Cardiac muscle cell (in vitro differentiated cells and primary cell): Measurements from ENCODE around the gene FAF2. TPM values are rescaled to one million over a fixed set of nuclear protein-coding genes. Genes with fewer than 3 reads are reported as not detected.

Experiments used
- DNase-seq, 2 donors: peaks; one replicate each; pipeline versions ENCODE4 v3.0.0 to v3.0.0-alpha.2; 2010 to 2017; ENCODE audit warnings: low read depth in 1 of 2, low spot score in 1 of 2
- H3K27ac ChIP-seq: fragments of 200-600 bp; sonication (generic); 2 replicates; pipeline ENCODE4 v1.5.1; 2016
- H3K27me3 ChIP-seq: fragments of 200-600 bp; sonication (generic); 2 replicates; pipeline ENCODE4 v1.6.0; 2016; ENCODE audit warnings: control low read depth
- H3K36me3 ChIP-seq: fragments of 200-600 bp; sonication (generic); 2 replicates; pipeline ENCODE4 v1.5.1; 2016; ENCODE audit warnings: control low read depth
- H3K4me1 ChIP-seq: fragments of 200-600 bp; sonication (generic); 2 replicates; pipeline ENCODE4 v1.8.1; 2017; ENCODE audit warnings: low read depth, mild to moderate bottlenecking, mixed run types
- H3K4me3 ChIP-seq: fragments of 200-600 bp; sonication (generic); 2 replicates; pipeline ENCODE4 v1.5.1; 2016; ENCODE audit warnings: mild to moderate bottlenecking
- H3K9me3 ChIP-seq: fragments of 200-600 bp; sonication (generic); 2 replicates; pipeline ENCODE4 v1.5.1; 2017; ENCODE audit warnings: low read depth, mild to moderate bottlenecking, control low read depth
- CTCF ChIP-seq: IDR thresholded peaks from 2 replicates; pipeline ENCODE4 v1.5.1; 2012; ENCODE audit warnings: low read depth, mild to moderate bottlenecking, low read length
- polyA plus RNA-seq: library from polyadenylated mRNA; unstranded; fragments of >200 nt; fragmentation: Nextera tagmentation; extraction: Ambion mirVana; gene quantifications from 2 replicates; pipeline ENCODE4 v1.2.1, GENCODE V29; 2016
- total RNA-seq: library from RNA; depleted of rRNA; stranded (reverse); fragments of >200 nt; gene quantifications from 2 replicates; pipeline ENCODE4 v1.2.3, GENCODE V29; 2016

The FAF2 gene
- total and polyA plus RNA-seq, 2 experiments from 2014 or later = 26.1 to 29.0 TPM

DNA sequence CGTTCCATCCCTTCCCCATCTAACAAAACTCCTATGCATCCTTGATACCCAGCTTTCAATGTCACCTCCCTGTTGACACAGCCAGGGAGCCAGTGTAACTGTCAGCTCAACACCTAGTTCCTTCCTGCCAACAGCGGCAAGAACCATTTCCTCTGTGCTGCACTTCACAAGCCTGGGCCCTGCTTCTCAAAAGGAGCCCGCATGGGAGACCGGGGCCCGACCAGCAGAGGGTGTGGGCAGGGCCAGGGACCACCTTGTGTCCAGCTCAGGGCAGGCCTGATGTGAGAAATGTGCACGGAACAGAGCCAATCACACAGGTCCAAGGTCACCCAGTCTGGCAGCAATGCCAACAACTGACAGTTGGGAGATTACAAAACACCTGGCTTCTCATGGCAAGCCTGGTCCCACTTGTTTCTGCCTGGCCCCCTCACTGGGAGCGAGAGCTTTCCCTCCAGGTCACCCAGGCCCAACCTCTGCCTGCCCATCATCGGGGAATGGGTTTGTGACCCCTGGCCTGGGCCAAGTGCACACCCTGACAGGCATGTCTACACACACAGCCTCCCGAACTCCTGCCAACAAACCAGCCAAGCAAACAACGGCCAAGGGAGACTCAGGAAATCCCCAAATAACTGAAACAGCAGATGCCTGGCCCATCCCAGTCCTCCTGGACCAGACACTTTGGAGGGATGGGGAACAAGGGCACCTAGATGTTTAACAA is 85.9 kb downstream of the FAF2 start:
- TF ChIP-seq CTCF = no peak
- Histone ChIP-seq H3K4me1 (peaks cover 28% of the 10 kb centered on the region), H3K4me3 (no peak overlapping the region)

DNA sequence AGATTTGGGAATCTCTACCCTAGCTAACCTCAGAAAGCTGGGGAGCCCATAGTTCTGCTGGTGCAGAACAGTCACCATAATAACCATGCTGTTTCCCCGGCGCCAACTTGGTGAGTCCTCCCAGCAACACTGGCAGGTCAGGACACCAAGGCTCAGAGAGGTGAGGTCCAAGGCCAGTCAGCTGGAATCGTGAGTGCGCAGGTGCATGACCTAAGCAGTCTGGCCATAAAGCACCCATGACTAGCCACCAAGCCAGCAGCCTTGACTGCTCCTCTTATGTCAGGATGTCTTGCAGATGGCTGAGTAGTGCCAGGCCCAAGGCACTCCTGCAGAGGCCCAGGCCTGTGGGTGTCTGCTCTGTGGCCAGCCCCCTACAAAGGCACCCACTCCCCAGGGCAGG is 86.5 kb downstream of the FAF2 start:
- Histone ChIP-seq H3K27me3 (no peaks in the 10 kb centered on the region), H3K4me3 (no peak overlapping the region), H3K4me1 (peaks cover 28% of the 10 kb centered on the region), H3K36me3 (peaks cover 18% of the 10 kb centered on the region), H3K27ac (peak overlapping the region; percentile 98), H3K9me3 (no peaks in the 10 kb centered on the region)
- TF ChIP-seq CTCF = no peak
- no peak for DNase-seq

More for the DNA sequence above, 85.9 kb downstream of the FAF2 start:
- DNase-seq = peak in 1 of 2 donors; percentile 31
- Histone ChIP-seq H3K27me3 (no peaks in the 10 kb centered on the region), H3K27ac (peak overlapping the region; percentile 98), H3K36me3 (peaks cover 24% of the 10 kb centered on the region), H3K9me3 (no peaks in the 10 kb centered on the region)

DNA sequence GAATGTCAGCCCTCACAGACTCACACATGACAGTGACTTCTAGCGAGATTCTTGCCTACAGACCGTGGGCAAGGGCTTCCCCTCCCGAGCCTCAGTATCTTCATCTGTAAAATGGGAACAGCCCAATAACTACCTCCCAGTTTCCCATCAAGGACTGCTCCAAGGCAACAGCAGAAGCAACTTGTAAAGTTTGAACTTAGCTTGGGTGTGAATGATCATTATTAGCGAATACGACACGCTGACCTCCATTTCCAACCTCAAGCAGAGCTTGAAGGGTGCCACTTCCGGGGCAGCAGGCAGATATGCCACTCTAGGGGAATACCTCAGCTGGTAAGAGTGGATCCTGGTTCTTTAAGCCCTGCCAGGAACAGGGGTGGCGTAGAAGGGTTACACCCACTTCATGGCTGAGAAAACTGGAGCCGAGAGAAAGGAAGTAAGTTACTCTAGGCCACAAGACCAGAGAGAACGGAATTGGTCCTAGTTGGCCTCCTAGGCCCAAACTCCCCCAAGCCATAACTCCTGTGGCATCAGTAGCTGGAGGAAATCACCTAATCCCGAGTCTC is 87.0 kb downstream of the FAF2 start:
- Histone ChIP-seq H3K27ac (peak overlapping the region; percentile 98), H3K27me3 (no peaks in the 10 kb centered on the region), H3K4me1 (peaks cover 28% of the 10 kb centered on the region), H3K9me3 (no peaks in the 10 kb centered on the region), H3K36me3 (peaks cover 16% of the 10 kb centered on the region), H3K4me3 (peak overlapping the region; percentile 86)
- DNase-seq = no peak
- no peak for TF ChIP-seq CTCF

GRCh38 chr5:176535664-176536131 is 87.5 kb downstream of the FAF2 start:
- Histone ChIP-seq H3K9me3 (no peaks in the 10 kb centered on the region), H3K4me1 (peaks cover 28% of the 10 kb centered on the region), H3K27ac (peak overlapping the region; percentile 98), H3K4me3 (peak overlapping the region; percentile 86), H3K36me3 (peaks cover 12% of the 10 kb centered on the region), H3K27me3 (no peaks in the 10 kb centered on the region)
- no peak for TF ChIP-seq CTCF
- DNase-seq = peak in 1 of 2 donors; percentile 52

DNA sequence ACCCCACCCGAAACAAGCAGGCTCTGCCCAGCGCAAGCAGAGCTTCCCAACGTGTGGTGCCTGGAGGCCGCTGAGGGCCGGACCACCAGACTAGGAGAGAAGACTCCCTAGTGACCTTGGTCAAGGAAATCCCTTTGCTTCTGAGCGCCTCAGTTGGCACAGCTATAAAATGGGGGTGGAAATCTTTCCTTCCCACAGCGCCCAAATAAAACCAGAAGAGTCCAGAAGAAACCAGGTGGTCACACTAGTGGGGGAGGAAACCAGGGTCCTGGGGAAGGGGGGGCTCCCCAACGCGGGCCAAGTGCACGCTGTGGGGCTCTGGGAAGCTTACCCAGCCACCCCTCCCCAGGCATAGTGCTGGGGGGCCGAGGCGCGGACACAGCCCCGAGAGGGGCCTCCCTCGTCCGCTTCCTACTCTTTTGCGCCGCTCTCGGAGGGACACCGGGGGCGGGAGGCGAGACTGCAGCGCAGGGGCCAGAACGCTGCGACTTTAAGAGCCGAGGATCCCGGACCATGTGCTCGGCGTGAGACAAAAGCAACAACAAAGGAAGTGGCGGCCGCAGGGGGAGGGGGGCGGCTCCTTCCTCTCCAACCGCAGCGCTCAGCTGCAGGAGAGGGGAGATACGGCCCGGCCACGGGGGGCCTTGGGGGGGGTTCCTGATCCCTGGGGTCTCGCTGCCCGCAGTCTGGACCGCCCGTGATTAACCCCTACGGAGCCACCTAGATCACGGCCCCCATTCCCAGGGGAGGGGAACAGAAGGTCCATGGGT is 88.1 kb downstream of the FAF2 start:
- Histone ChIP-seq H3K4me3 (peak overlapping the region; percentile 86), H3K27ac (peak overlapping the region; percentile 98), H3K36me3 (peaks cover 9% of the 10 kb centered on the region), H3K27me3 (no peaks in the 10 kb centered on the region), H3K9me3 (no peaks in the 10 kb centered on the region), H3K4me1 (peaks cover 31% of the 10 kb centered on the region)
- peak; percentile 89 to 90 for DNase-seq
- no peak for TF ChIP-seq CTCF
